Upper lobe of left lung (tissue), 4 donors: ENCODE results near the gene MARCHF3.

ENCODE experiments used
- CTCF ChIP-seq, 6 experiments: fragments of 450-650 bp in 4 of 6; fragments of 200-600 bp in 2 of 6; sonication (generic) in 2 of 6; IDR thresholded peaks; one replicate each; pipeline ENCODE4 v1.5.1; 2016 to 2019; ENCODE audit warnings: antibody characterized with exemption in 6 of 6
- POLR2AphosphoS5 ChIP-seq, 2 donors: sonication (generic); formaldehyde crosslinking; IDR thresholded peaks; one replicate each; pipeline ENCODE4 v1.5.1; 2017; ENCODE audit warnings: antibody characterized with exemption in 2 of 2

DNA sequence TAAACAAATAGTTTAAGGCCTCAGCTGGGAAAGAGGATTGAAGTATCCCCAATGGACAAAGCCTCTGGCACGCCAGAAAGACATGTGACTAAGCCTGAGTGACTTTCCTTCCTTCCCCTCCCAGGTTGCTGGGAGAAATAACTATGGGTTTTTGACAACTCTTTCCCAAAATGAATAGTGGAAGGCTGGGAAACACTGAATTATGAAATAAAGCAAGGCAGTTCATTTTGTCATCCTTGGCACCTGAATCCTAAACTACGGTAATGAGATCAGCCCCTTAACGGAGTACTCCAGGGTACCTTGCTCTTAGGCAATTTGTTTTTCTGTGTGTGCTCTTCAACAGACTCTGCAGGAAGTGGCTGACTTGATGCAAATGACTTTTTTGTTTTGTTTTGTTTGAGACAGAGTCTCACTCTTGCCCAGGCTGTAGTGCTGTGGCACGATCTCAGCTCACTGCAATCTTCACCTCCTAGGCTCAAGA is 178.2 kb downstream of the MARCHF3 start:
- TF ChIP-seq CTCF (IDR thresholded peaks at IDR 0.05) (no peak), POLR2AphosphoS5 (IDR thresholded peaks at IDR 0.05) (no peak)
